ENCODE data around the gene BPIFB6.

GRCh38 chr20:33018169-33018931 is 13.1 kb upstream of the BPIFB6 start:
- no peak for TF ChIP-seq CTCF (conservative IDR thresholded peaks at IDR 0.05; ENCODE audit: low read depth, low read length)
- no peak for TF ChIP-seq EZH2 (IDR thresholded peaks at IDR 0.05; ENCODE audit: low read length, unreplicated experiment)
- no peak for TF ChIP-seq EZH2phosphoT487 (IDR thresholded peaks at IDR 0.05; ENCODE audit: borderline replicate concordance, low read length)

Data from PC-3 (cell line).